HG03095 (cell line): Measurements from ENCODE around the gene TMEM35B.
"Not testable (repeated sequence)": the region's sequence is repeated elsewhere in the genome, so short reads cannot be mapped to it uniquely, and the experiment has no call there.

Experiments
- ATAC-seq: cut with Tn5 transposase; IDR thresholded peaks from one replicate; pipeline ENCODE4 v1.9.1; 2021; ENCODE audit warnings: moderate library complexity; ENCODE audit not compliant: unreplicated experiment

TMEM35B gene

DNA sequence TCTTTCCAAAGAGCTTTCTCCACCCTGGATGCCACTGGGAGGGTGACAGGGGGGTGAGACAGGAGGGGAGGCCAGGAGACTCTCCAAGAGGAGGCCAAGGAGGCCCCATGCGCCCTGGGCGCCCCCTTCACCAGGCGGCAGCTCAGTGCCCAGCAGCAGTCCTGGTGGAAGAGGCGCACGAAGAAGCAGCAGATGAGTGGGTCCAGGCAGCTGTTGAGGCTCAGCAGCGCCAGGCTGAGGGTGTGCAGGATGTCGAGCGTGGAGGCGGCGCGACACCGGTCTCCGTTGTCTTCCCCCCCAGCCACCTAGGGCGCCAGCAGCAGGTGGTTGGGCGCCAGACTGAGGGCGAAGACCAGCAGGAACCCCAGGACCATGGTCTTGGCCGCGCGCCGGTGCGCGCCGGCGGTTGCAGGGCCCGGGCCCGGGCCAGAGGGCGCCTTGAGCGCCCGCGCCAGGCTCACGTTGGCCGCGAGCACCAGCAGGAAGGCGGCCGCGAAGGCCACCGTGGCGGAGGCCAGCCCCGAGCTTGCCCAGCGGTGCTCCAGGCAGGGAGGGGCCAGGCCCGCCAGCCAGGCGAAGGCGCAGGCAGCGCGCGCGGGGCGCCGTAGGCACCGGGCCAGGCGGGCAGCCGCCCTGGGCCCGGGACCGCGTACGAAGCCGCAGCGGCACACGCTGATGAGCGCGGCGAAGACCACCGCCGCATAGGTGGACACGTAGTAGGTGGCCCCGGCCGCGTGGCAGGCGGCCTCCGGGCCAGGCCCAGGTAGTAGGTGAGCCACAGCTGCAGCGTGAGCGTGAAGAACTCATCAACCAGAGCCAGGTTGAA, 8.6 kb downstream of the TMEM35B start:
- ATAC-seq = no peak

DNA sequence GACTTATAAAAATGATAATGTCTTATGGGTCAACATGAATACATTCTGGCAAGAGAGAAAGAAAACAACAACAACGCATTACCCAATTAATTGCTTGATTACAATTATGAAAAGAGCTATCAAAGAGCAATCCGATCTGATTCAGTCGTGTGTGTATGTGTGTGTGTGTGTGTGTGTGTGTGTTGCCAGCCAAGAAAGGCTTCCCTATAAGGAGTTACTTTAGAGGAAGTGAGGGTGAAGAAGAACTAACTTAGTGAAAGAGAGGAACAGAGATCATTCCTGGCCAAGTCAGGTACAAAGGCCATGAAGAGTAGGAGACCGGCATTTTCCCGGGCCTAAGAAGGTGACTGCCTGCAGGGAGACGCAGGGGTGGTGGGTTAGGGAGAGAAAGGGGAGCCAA, 9.4 kb downstream of the TMEM35B start:
- ATAC-seq = no peak

DNA sequence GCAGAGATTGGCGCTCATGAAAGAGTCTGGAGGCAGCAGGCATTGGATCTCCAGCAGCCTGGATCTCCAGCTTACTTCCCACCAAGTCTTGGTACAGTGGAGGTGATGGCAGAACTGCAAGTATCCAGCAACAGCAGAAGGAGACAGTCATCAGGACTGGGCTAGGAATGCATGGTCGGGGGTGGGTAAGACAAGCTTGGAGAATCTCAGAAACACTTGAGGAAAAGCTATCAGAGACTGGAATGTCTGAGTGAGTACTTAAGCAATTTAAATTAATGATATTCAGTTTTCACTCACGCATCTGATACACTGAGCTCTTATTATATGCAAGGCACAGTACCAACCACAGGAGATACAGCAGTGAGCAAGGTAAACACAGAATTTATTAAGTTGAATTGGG, 9.8 kb downstream of the TMEM35B start:
- ATAC-seq = no peak

DNA sequence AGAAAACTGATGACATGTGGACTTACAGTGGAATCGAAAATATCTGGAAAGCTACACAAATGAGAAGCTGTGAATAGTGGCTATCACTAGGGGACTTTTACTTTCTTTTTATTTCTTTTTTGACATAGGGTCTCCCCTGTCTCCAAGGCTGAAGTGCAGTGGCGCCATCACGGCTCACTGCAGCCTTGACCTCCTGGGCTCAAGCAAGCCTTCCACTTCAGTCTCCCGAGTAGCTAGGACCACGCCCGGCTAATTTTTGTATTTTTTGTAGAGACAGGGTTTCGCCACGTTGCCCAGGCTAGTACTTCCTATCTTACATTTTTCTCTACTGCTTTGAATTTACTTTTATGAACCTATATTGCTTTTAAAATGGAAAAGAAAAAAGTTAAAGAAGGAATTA, 10.5 kb downstream of the TMEM35B start:
- ATAC-seq = no peak

DNA sequence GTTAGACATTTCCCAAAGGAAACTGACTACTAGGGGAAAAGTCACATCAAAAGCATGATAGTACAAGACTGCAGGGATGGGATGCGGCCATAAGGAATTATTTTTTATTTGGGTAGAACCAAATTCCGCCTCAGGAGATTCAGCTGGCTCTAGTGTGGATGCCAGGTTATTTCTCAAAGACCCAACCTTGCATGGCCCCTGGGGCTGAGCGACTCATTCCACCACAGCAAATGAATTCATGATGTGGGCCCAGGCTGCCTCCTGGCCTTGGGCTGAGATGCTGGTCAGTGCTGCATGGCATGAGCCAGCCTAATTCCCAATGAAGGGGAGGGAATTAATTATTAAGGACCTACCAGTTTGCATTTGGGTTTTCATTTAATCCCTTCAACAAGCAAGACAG, 11.8 kb downstream of the TMEM35B start:
- ATAC-seq = no peak

DNA sequence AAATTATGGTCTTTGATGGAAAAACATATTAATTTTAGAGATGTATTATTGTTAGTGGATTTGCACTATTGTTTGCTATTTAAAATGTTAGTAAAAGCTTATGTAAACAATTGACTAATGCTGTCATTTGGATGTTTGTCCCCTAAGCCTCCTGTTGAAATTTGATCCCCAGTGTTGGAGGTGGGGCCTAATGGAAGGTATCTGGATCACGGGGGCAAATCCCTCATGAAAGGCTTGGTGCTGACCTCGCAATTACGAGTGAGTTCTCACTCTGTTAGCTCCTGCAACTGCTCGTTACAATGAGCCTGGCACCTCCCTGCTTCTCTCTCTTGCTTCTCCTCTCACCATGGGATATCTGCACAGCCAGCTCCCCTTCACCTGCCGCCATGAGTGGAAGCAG, 14.3 kb downstream of the TMEM35B start:
- no peak for ATAC-seq

DNA sequence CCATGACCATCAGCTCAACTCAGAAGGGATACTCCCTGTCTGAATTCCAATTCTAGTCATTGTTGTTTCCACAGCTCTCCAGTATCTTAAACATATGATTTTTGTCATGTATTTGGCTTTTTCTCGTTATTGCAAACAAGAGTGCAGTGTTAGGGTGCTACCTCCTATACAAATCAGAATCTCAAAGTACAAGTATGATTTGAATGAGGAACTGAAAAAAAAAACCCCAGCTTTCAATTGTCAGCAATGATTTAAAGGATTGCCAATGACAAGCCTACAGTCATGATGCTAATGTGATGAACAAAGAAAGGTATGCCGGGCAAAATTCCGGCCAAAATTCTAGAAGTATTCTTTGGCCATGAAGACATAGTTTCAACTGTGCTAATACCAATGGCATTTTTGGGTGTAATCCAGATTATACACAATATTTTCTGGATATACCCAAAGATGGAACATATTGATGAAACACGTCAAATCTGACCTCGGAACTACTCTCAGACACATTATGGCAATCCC, 14.9 kb downstream of the TMEM35B start:
- ATAC-seq = no peak

DNA sequence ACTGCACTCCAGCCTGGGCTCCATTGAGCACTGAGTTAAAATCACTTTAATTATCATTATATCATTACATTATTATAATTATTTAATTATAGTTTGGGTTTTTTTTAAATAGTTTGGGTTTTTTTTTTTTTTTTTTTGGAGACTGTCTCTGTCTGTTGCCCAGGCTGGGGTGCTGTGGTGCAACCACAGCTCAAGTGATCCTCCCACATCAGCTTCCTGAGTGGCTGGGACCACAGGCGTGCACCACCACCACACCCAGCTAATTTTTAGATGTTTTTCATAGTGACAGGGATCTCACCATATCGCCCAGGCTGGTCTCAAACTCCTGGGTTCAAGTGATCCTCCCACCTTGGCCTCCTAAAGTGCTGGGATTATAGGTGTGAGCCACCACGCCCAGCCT, 16.9 kb downstream of the TMEM35B start:
- not testable (repeated sequence) for ATAC-seq

DNA sequence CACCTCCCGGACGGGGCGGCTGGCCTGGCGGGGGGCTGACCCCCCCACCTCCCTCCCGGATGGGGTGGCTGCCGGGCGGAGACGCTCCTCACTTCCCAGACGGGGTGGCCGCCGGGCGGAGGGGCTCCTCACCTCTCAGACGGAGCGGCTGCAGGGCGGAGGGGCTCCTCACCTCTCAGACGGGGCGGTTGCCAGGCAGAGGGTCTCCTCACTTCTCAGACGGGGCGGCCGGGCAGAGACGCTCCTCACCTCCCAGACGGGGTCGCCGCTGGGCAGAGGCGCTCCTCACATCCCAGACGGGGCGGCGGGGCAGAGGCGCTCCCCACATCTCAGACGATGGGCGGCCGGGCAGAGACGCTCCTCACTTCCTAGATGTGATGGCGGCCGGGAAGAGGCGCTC, 17.5 kb downstream of the TMEM35B start:
- not testable (repeated sequence) for ATAC-seq

DNA sequence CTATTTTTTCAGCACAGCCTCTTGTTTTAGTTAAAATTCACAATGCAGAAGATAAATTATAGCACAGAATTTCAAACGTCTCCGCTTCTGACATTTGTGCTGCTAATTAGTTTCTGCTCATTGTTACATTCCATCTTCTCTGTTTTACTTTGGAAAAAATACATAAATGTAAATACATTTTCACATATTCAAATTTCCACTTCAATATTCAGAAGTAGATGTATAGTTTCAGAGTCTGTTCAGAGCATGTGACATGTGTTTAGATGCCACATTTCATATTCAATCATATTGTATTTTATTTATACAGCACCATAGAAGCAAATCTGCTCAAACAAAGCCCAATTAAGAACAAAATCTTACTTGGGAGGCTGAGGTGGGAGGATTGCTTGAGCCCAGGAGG, 19.6 kb downstream of the TMEM35B start:
- no peak for ATAC-seq

DNA sequence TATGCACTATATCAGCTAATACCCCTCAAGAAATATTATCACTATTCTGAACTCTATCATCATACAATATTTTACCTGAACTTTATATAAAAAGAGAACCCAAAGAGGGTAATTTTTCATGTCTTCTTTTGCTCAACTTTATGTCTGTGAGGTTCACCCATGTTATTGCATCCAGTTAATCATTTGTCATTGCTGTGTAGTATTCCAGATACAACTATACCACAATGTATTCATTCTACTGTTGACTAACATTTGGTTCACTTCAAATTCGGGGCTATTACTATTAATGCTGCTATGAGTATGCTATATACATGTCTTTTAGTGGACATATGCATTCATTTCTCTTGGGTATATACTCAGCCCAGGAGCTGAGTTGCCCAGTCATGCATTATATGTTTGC, 34.7 kb downstream of the TMEM35B start:
- no peak for ATAC-seq

DNA sequence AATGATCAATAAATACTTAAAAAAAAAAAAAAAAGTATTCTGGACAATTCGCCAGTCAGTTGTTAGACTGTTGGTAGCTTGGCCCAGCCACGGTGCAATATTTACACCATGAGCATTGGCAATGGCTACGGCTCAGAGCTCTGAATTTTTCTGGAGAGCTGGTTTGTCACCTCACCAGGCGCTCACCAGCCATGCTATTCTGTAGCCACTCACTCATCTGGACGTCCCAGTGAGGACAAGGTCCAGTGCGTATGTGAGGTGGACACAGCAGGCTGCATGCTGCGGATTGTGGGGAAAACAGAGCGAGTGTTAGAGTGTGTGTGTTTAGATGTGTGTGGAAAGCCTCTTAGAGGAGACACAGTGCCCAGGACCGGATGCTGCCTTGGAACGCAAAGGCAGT, 36.4 kb downstream of the TMEM35B start:
- not testable (repeated sequence) for ATAC-seq

DNA sequence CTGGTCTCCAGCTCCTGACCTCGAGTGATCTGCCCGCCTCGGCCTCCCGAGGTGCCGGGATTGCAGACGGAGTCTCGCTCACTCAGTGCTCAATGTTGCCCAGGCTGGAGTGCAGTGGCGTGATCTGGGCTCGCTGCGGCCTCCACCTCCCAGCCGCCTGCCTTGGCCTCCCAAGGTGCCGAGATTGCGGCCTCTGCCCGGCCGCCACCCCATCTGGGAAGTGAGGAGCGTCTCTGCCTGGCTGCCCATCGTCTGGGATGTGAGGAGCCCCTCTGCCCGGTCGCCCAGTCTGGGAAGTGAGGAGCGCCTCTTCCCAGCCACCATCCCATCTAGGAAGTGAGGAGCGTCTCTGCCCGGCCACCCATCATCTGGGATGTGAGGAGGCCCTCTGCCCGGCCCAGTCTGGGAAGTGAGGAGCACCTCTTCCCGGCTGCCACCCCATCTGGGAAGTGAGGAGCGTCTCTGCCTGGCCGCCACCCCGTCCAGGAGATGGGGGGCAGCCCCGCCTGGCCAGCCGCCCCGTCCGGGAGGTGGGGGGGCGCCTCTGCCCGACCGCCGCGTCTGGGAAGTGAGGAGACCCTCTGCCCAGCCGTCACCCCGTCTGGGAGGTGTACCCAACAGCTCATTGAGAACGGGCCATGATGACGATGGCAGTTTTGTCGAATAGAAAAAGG, 37.4 kb downstream of the TMEM35B start:
- ATAC-seq = not testable (repeated sequence)

DNA sequence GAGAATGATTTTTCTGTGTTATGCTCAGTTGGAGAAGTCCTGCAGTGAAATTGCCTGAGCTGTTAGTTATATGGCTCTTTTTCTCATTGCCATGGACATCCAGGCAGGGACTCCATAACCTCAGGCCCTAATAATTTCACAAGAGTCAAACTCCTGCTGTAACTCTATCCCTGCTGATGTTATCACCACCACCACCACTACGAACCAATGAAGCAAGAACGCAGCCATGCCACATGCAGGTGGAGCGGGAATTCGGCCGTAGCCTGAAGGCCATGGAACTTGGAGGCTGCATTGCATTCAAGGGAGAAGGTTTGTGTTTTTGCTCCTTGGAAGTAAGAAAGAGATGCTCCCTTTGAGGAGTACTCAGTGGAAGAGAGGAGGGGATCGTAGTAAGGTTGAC, 38.9 kb downstream of the TMEM35B start:
- ATAC-seq = no peak

DNA sequence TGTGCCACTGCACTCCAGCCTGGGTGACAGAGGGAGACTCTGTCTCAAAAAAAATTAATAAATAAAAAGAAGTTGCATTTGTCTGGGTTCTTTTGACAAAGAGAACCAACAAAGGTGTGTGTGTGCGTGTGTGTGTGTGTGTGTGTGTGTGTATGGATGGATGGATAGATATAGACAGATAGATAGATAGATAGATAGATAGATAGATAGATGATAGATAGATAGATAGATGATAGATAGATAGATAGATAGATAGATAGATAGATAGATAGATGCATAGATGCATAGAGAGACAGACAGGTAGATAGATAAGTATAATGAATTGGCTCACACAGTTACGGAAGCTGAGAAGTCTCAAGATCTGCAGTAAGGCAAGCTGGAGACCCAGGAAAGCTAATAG, 43.3 kb downstream of the TMEM35B start:
- not testable (repeated sequence) for ATAC-seq
